MG63 (cell line): ENCODE results near the gene TMEM240. TPM values are rescaled to one million over a fixed set of nuclear protein-coding genes. Genes with fewer than 3 reads are reported as not detected.
"Not testable (repeated sequence)": the region's sequence is repeated elsewhere in the genome, so short reads cannot be mapped to it uniquely, and the experiment has no call there.

Experiments
- DNase-seq: peaks from one replicate; pipeline ENCODE4 v3.0.0-alpha.2; 2020
- H3K27me3 ChIP-seq: fragments of 250-450 bp; sonication (Bioruptor Pico); 2 replicates; pipeline ENCODE4 v1.5.1; 2020; ENCODE audit warnings: mild to moderate bottlenecking, moderate library complexity
- H3K36me3 ChIP-seq: fragments of 250-450 bp; sonication (Bioruptor Pico); 2 replicates; pipeline ENCODE4 v1.5.1; 2020; ENCODE audit warnings: mild to moderate bottlenecking, moderate library complexity
- H3K4me3 ChIP-seq: fragments of 250-450 bp; sonication (Bioruptor Pico); 2 replicates; pipeline ENCODE4 v1.5.1; 2020; ENCODE audit warnings: mild to moderate bottlenecking, moderate library complexity
- H3K9me3 ChIP-seq: fragments of 250-450 bp; sonication (Bioruptor Pico); 2 replicates; pipeline ENCODE4 v1.5.1; 2020; ENCODE audit warnings: mild to moderate bottlenecking, moderate library complexity
- total RNA-seq: library from RNA; depleted of rRNA; stranded (reverse); fragments of >200 nt; shearing (Covaris generic); gene quantifications from 2 replicates; pipeline ENCODE4 v1.2.3, GENCODE V29; 2014; ENCODE audit warnings: low replicate concordance; rRNA removed

TMEM240 gene
- total RNA-seq, 1 experiment from 2014 or later: not detected

DNA sequence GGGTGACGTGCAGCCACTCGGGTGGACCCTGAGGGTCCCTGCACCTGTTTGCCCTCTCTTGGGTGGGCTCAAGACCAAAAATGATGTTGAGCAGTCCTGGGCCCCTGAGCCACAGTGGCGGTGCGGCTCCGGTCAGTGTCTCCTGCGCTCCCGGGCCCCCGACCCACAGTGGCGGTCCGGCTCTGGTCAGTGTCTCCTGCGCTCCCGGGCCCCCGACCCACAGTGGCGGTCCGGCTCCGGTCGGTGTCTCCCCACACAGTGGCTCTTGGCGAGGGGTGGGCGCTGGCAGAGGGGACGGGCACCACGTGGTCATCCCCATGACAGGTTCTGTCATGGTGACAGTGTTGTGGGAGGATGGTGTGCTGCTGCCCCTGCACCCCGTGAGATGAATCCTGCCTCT, 46.1 kb downstream of the TMEM240 start:
- peaks cover 55% of the 10 kb centered on the region for H3K36me3 ChIP-seq
- not testable (repeated sequence) for H3K9me3 ChIP-seq, DNase-seq, H3K4me3 ChIP-seq, H3K27me3 ChIP-seq

DNA sequence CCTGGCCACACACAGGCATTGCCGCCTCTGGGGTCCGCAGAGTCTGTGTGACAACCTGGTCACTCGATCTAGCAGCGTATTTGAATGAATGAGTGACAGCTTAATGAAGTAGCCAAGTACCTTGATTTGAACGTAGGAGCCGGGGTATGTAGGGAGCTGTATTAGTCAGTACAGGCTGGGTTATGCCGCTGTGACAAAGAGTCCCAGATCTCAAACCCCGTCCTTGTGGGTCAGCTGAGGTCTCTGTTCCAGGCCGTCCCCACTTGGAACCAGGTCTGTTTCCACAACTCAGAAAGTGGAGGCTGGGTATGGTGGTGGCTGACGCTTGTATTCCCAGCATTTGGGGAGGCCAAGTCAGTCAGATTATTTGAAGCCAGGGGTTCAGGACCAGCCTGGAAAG, 48.8 kb downstream of the TMEM240 start:
- no peak overlapping the region for H3K4me3 ChIP-seq
- DNase-seq: no peak
- H3K27me3 ChIP-seq: no peaks in the 10 kb centered on the region
- H3K36me3 ChIP-seq: peaks cover 75% of the 10 kb centered on the region
- H3K9me3 ChIP-seq: no peaks in the 10 kb centered on the region

DNA sequence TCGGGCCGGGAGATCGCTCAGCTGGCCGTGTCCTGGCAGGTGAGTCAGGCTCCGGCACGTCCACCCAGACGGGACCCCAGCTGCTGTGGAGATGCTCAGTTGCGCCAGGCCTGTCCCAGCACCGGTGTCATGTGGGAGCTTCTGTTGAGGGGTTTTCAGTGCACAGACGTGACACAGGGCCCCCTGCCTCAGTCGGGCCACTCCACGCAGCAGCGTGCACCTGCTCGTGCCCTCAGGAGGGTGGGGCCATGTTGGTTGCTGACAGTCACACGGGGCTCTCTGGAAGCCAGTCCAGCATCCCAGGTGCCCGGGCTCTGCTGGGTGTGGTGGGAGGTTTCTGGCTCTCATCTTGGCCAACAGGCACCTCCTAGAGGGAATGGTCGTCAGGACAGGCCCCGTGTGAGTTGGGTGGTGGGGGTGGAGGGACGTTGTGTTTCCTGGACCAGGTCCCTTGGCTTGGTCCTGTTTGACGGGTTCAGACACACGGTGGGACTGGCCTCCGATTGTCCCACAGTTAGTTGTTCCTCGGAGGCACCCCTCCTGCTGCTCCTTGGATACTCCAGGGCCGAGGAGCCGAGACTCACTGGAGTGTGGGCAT, 49.7 kb downstream of the TMEM240 start:
- no peaks in the 10 kb centered on the region for H3K9me3 ChIP-seq
- peaks cover 74% of the 10 kb centered on the region for H3K36me3 ChIP-seq
- H3K27me3 ChIP-seq: no peaks in the 10 kb centered on the region
- DNase-seq: no peak
- no peak overlapping the region for H3K4me3 ChIP-seq

DNA sequence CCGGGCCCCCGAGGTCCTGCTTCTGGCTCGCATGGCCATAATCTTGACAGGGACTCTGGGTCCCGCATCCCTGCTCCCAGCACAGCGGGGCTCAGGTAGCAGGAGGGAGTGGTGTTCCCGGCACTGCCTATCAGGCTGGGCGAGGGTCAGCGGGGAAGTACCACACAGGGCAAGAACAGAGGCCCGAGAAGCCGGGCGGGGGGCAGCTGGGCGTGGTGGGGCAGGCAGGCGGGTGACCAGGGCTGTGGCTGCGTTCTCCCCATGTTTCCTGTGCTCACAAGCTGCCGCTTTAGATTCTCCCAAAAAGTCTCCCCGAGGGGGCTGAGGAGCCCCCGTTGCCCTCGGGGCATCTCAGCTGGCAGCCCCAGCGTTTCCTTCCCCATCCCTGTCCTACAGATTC, 50.6 kb downstream of the TMEM240 start:
- no peaks in the 10 kb centered on the region for H3K9me3 ChIP-seq
- no peaks in the 10 kb centered on the region for H3K27me3 ChIP-seq
- no peak for DNase-seq
- H3K36me3 ChIP-seq: peaks cover 79% of the 10 kb centered on the region
- H3K4me3 ChIP-seq: no peak overlapping the region

DNA sequence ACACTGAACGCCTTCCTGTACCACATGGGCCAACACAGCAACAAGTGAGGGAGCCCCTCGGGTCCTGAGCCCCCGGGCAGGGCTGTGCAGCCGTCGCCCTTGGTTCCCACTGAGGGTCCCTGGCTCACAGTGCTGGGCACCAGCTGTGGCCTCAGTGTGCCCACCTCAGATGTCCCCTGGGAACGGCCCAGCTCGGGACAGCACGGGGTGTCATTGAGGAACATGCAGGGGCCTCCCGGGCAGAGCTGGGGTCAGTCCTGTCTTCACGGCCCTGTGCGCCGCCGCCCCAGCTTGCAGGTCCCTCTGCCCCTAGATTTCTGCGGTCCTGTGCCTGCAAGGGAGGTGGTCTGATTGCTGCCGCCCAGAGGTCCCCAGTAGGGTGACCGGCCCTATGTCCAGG, 51.2 kb downstream of the TMEM240 start:
- Histone ChIP-seq H3K36me3 (peaks cover 80% of the 10 kb centered on the region), H3K27me3 (no peaks in the 10 kb centered on the region), H3K4me3 (no peak overlapping the region), H3K9me3 (no peaks in the 10 kb centered on the region)
- DNase-seq: no peak

DNA sequence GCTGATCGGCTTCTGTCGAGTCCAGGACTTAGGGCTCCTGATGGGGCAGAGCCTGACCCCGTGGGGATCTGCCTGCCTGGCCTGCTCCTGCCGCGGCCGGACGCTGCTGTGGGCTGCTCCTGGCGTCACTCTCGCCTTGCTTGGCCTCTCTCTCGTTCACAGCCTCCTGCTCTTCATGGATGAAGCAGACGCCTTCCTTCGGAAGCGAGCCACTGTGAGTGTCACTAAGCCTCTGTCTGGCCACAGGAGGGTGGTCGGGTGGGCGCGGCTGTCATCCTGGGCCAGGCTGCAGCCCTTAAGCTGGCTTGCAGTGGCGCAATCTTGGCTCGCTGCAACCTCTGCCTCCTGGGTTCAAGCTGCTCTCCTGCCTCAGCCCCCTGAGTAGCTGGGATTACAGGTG, 52.7 kb downstream of the TMEM240 start:
- no peak for DNase-seq
- Histone ChIP-seq H3K9me3 (no peaks in the 10 kb centered on the region), H3K36me3 (peaks cover 83% of the 10 kb centered on the region), H3K27me3 (no peaks in the 10 kb centered on the region), H3K4me3 (no peak overlapping the region)

DNA sequence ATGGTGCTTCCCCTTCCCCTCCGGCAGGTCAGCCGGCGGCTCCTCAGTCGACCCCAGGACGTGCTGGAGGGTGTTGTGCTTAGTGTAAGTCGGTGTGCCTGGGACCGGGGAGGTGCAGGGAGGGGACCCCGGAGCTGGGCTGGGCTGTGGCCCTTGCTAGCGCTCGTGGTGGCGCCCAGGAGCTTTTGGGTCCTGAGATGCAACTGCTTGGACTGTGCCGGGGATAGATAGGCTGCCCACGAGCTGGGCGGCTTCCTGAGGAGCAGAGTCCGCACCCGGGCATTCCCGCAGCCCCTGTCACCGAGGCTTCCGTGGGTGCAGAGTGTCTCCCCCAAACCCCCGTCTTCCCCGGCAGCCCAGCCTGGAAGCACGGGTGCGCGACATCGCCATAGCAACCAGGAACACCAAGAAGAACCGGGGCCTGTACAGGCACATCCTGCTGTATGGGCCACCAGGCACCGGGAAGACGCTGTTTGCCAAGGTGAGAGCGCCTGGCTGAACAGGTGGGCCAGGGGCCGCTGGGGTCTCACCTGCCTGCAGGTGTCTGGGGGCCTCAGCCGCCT, 54.6 kb downstream of the TMEM240 start:
- H3K36me3 ChIP-seq: peaks cover 70% of the 10 kb centered on the region
- not testable (repeated sequence) for H3K4me3 ChIP-seq

DNA sequence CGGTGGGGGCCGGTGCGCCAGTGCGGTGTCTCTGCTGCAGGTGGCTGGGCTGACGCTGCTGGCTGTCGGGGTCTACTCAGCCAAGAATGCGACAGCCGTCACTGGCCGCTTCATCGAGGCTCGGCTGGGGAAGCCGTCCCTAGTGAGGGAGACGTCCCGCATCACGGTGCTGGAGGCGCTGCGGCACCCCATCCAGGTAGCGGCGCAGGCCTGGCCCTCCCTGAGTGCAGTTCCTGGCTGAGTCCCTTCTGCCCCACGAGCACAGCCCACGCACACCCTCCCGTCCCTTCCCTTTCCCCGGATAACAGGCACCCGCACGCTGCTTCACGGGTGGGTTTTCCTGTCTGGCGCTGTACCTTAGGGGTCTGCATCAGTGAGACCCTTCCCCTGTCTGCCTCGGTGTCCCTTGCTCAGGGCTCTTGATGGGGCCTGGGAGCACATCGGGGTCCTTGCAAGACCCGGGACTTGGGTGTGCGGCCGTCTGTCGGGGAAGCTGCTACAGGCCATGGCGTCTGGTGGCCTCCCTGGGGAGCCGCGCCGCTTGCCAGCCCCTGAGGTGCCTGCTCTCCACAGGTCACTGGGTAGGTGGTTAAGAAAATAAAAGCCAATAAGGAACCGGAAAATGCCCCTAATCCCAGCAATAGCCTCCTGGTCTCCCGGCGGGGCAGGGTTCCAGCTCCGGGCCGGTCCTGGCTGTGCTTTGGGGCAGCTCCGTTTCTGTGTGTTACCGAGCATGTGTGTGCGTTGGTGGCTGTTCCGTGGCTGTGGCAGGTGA, 55.3 kb downstream of the TMEM240 start:
- H3K27me3 ChIP-seq, H3K9me3 ChIP-seq, H3K4me3 ChIP-seq, DNase-seq: not testable (repeated sequence)
- peaks cover 67% of the 10 kb centered on the region for H3K36me3 ChIP-seq

More for the DNA sequence above, 54.6 kb downstream of the TMEM240 start:
- not testable (repeated sequence) for H3K27me3 ChIP-seq, H3K9me3 ChIP-seq, DNase-seq

Other genes starting within 250 kb of the TMEM240 start
- 20.0 and 24.2 TPM in 2 replicates for gene ACAP3, start 232.7 kb downstream of the TMEM240 start, total RNA-seq
- 46.7 and 53.3 TPM in 2 replicates for gene PUSL1, start 232.0 kb downstream of the TMEM240 start, total RNA-seq
- gene INTS11, start 216.0 kb downstream of the TMEM240 start, total RNA-seq: 55.9 and 70.5 TPM in 2 replicates
- gene CPTP, start 215.8 kb downstream of the TMEM240 start, total RNA-seq: 18.1 and 31.1 TPM in 2 replicates
- gene TAS1R3, start 209.3 kb downstream of the TMEM240 start, total RNA-seq: not detected in 2 replicates
- gene DVL1, start 191.2 kb downstream of the TMEM240 start, total RNA-seq: 55.3 and 107 TPM in 2 replicates
- gene MXRA8, start 182.1 kb downstream of the TMEM240 start, total RNA-seq: 259 and 316 TPM in 2 replicates
- gene AURKAIP1, start 165.4 kb downstream of the TMEM240 start, total RNA-seq: 94.2 and 226 TPM in 2 replicates
- gene CCNL2, start 141.3 kb downstream of the TMEM240 start, total RNA-seq: 45.1 and 47.9 TPM in 2 replicates
- 32.0 and 55.2 TPM in 2 replicates for gene MRPL20, start 133.3 kb downstream of the TMEM240 start, total RNA-seq
- not detected in 2 replicates for gene ANKRD65, start 119.3 kb downstream of the TMEM240 start, total RNA-seq
- gene VWA1, start 104.9 kb downstream of the TMEM240 start, total RNA-seq: 0.59 and 6.2 TPM in 2 replicates
- not detected in 2 replicates for gene ATAD3C, start 90.9 kb downstream of the TMEM240 start, total RNA-seq
- gene ATAD3B, start 68.9 kb downstream of the TMEM240 start, total RNA-seq: 26.1 and 36.6 TPM in 2 replicates
- gene ATAD3A, start 28.5 kb downstream of the TMEM240 start, total RNA-seq: 66.9 and 74.6 TPM in 2 replicates
- gene SSU72, start 34.2 kb upstream of the TMEM240 start, total RNA-seq: 168 and 203 TPM in 2 replicates
- gene FNDC10, start 59.5 kb upstream of the TMEM240 start, total RNA-seq: 4.0 and 8.7 TPM in 2 replicates
- 26.4 and 66.8 TPM in 2 replicates for gene MIB2, start 74.9 kb upstream of the TMEM240 start, total RNA-seq
- 1.6 TPM in 1 of 2 replicates, not detected in the other for gene MMP23B, start 91.5 kb upstream of the TMEM240 start, total RNA-seq
- gene CDK11B, start 118.4 kb upstream of the TMEM240 start, total RNA-seq: 4.5 and 12.8 TPM in 2 replicates
- 14.2 and 21.7 TPM in 2 replicates for gene SLC35E2B, start 152.2 kb upstream of the TMEM240 start, total RNA-seq
- gene CDK11A, start 183.7 kb upstream of the TMEM240 start, total RNA-seq: 9.6 and 11.1 TPM in 2 replicates
- 37.8 and 61.4 TPM in 2 replicates for gene NADK, start 237.8 kb upstream of the TMEM240 start, total RNA-seq